Trophoblast cell (in vitro differentiated cells and primary cell): ENCODE data around the gene ETS1.

ENCODE experiments used
- DNase-seq, 2 donors: peaks; one replicate each; pipeline ENCODE4 v3.0.0-alpha.2; 2016
- H2AFZ ChIP-seq: 2 replicates; pipeline ENCODE4 v1.6.1; 2013; ENCODE audit warnings: low read length, moderate library complexity, mild to moderate bottlenecking; ENCODE audit not compliant: insufficient read depth, poor library complexity
- H2AK5ac ChIP-seq: 2 replicates; pipeline ENCODE4 v1.6.1; 2013; ENCODE audit warnings: mild to moderate bottlenecking, low read length
- H2BK120ac ChIP-seq: 2 replicates; pipeline ENCODE4 v1.6.1; 2013; ENCODE audit warnings: low read length, mild to moderate bottlenecking, moderate library complexity; ENCODE audit not compliant: insufficient read depth, poor library complexity
- H2BK12ac ChIP-seq: 2 replicates; pipeline ENCODE4 v1.6.1; 2013; ENCODE audit warnings: mild to moderate bottlenecking, low read length, moderate library complexity
- H2BK5ac ChIP-seq: 2 replicates; pipeline ENCODE4 v1.6.1; 2013; ENCODE audit warnings: low read length, low read depth, moderate library complexity, mild to moderate bottlenecking; ENCODE audit not compliant: poor library complexity
- H3K14ac ChIP-seq: 2 replicates; pipeline ENCODE4 v1.6.1; 2013; ENCODE audit warnings: mild to moderate bottlenecking, low read length
- H3K18ac ChIP-seq: 2 replicates; pipeline ENCODE4 v1.6.1; 2013; ENCODE audit warnings: mild to moderate bottlenecking, low read length
- H3K23ac ChIP-seq: 2 replicates; pipeline ENCODE4 v1.6.1; 2013; ENCODE audit warnings: low read length
- H3K27ac ChIP-seq: 2 replicates; pipeline ENCODE4 v1.5.1; 2013; ENCODE audit warnings: low read depth, mild to moderate bottlenecking, inconsistent platforms, low read length, moderate library complexity
- H3K27me3 ChIP-seq: 2 replicates; pipeline ENCODE4 v1.6.1; 2013; ENCODE audit warnings: inconsistent platforms, mild to moderate bottlenecking, low read length, moderate library complexity; ENCODE audit not compliant: insufficient read depth
- H3K36me3 ChIP-seq, 2 experiments: 1 replicate in 1 of 2; 2 replicates in 1 of 2; pipeline ENCODE4 v1.6.1; 2013; ENCODE audit warnings: low read length in 2 of 2, mild to moderate bottlenecking in 2 of 2, moderate library complexity in 1 of 2; ENCODE audit not compliant: insufficient read depth in 2 of 2, control insufficient read depth in 1 of 2
- H3K4ac ChIP-seq: 2 replicates; pipeline ENCODE4 v1.6.1; 2013; ENCODE audit warnings: low read depth, mild to moderate bottlenecking, low read length, moderate library complexity
- H3K4me1 ChIP-seq, 2 experiments: 1 replicate in 1 of 2; 2 replicates in 1 of 2; pipeline ENCODE4 v1.6.1; 2013; ENCODE audit warnings: low read length in 2 of 2, mild to moderate bottlenecking in 2 of 2, moderate library complexity in 1 of 2; ENCODE audit not compliant: insufficient read depth in 2 of 2, control insufficient read depth in 1 of 2
- H3K4me2 ChIP-seq: 2 replicates; pipeline ENCODE4 v1.6.1; 2013; ENCODE audit warnings: inconsistent platforms, mild to moderate bottlenecking, low read length, moderate library complexity
- H3K4me3 ChIP-seq: 2 replicates; pipeline ENCODE4 v1.5.1; 2013; ENCODE audit warnings: mild to moderate bottlenecking, low read depth, low read length, inconsistent platforms
- H3K79me1 ChIP-seq: one replicate; pipeline ENCODE4 v1.6.1; 2013; ENCODE audit warnings: low read length
- H3K79me2 ChIP-seq: 2 replicates; pipeline ENCODE4 v1.6.1; 2013; ENCODE audit warnings: low read length, mild to moderate bottlenecking; ENCODE audit not compliant: control insufficient read depth, insufficient read depth, poor library complexity
- H3K9ac ChIP-seq: 2 replicates; pipeline ENCODE4 v1.6.1; 2013; ENCODE audit warnings: mild to moderate bottlenecking, low read length
- H3K9me3 ChIP-seq: 2 replicates; pipeline ENCODE4 v1.6.1; 2013; ENCODE audit warnings: low read depth, mild to moderate bottlenecking, control low read depth, inconsistent platforms, low read length; ENCODE audit not compliant: insufficient read depth
- H4K12ac ChIP-seq: 2 replicates; pipeline ENCODE4 v1.6.1; 2013; ENCODE audit warnings: low read depth, mild to moderate bottlenecking, low read length, moderate library complexity
- H4K8ac ChIP-seq: 2 replicates; pipeline ENCODE4 v1.6.1; 2013; ENCODE audit warnings: low read depth, mild to moderate bottlenecking, low read length, moderate library complexity
- H4K91ac ChIP-seq: one replicate; pipeline ENCODE4 v1.6.1; 2013; ENCODE audit warnings: low read depth, mild to moderate bottlenecking, low read length, moderate library complexity
- WGBS: extraction: QIAGEN DNeasy Blood & Tissue Kit; methylation state at CpG from one replicate; pipeline ENCODE4 v1.1.7; 2013; ENCODE audit warnings: missing lambda C conversion rate; ENCODE audit not compliant: insufficient read length, insufficient coverage; ENCODE audit errors: extremely low coverage; 5-methylcytosine and 5-hydroxymethylcytosine counted together

The ETS1 gene

GRCh38 chr11:128610721-128611617, 23.6 kb upstream of the ETS1 start:
- H2BK5ac ChIP-seq, result no peak overlapping the region
- H3K4me2 ChIP-seq, result no peak overlapping the region
- H4K12ac ChIP-seq, result no peak overlapping the region
- H3K79me1 ChIP-seq, result no peaks in the 10 kb centered on the region
- no peak overlapping the region for H2AK5ac ChIP-seq
- H3K4ac ChIP-seq, result no peak overlapping the region
- no peaks in the 10 kb centered on the region for H3K79me2 ChIP-seq
- H4K91ac ChIP-seq, result no peak overlapping the region
- H3K27me3 ChIP-seq, result no peaks in the 10 kb centered on the region
- H3K4me3 ChIP-seq, result no peak overlapping the region
- H3K23ac ChIP-seq, result no peak overlapping the region
- DNase-seq, result no peak
- peaks cover 8 to 14% of the 10 kb centered on the region in 2 experiments for H3K4me1 ChIP-seq
- no peak overlapping the region for H2AFZ ChIP-seq
- H3K9ac ChIP-seq, result no peak overlapping the region
- H3K9me3 ChIP-seq, result peaks cover 2% of the 10 kb centered on the region
- WGBS, result no CpG with 5 or more reads among the region's 18 CpGs
- H3K36me3 ChIP-seq, result no peaks in the 10 kb centered on the region
- no peak overlapping the region for H2BK12ac ChIP-seq
- H3K14ac ChIP-seq, result no peak overlapping the region
- H3K18ac ChIP-seq, result no peak overlapping the region
- H2BK120ac ChIP-seq, result no peak overlapping the region
- H3K27ac ChIP-seq, result no peak overlapping the region
- H4K8ac ChIP-seq, result no peak overlapping the region

DNA sequence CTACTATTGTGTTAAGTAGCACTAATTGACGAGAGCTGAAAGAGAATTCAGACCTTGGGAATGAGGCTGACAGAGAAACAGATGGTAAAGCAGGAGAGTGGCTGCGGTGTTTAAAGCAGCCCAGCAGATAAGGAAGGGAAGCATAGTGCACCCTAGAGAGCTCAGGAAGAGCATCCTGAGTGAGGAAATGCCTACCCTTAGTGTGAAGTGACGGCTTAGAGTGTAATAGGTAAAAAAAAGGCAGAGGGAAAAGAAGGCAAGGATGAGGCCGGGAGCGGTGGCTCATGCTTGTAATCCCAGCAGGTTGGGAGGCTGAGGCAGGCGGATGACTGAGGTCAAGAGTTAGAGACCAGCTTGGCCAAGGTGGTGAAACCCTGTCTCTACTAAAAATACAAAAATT, 22.4 kb upstream of the ETS1 start:
- Histone ChIP-seq H3K27ac (no peak overlapping the region), H3K9ac (no peak overlapping the region), H3K4me1 (peaks cover under 1 to 4% of the 10 kb centered on the region in 2 experiments), H4K12ac (no peak overlapping the region), H3K36me3 (no peaks in the 10 kb centered on the region), H4K8ac (no peak overlapping the region), H3K4me2 (no peak overlapping the region), H2AFZ (no peak overlapping the region), H3K23ac (no peak overlapping the region), H3K4me3 (no peak overlapping the region), H3K27me3 (no peaks in the 10 kb centered on the region), H2BK5ac (no peak overlapping the region), H3K14ac (no peak overlapping the region), H3K79me2 (no peaks in the 10 kb centered on the region), H2BK120ac (no peak overlapping the region), H3K9me3 (peaks cover 2% of the 10 kb centered on the region), H3K79me1 (no peaks in the 10 kb centered on the region), H2BK12ac (no peak overlapping the region), H3K18ac (no peak overlapping the region), H2AK5ac (no peak overlapping the region), H3K4ac (no peak overlapping the region), H4K91ac (no peak overlapping the region)
- DNase-seq, result no peak
- no CpG with 5 or more reads among the region's 6 CpGs for WGBS

- Histone ChIP-seq H4K12ac (no peak overlapping the region), H3K4me1 (peaks cover 0 to 4% of the 10 kb centered on the region in 2 experiments), H3K9me3 (peaks cover 2% of the 10 kb centered on the region), H4K91ac (no peak overlapping the region), H3K36me3 (no peaks in the 10 kb centered on the region), H3K79me2 (no peaks in the 10 kb centered on the region), H3K23ac (no peak overlapping the region), H3K4ac (no peak overlapping the region), H2BK12ac (no peak overlapping the region), H3K14ac (no peak overlapping the region), H4K8ac (no peak overlapping the region), H3K79me1 (no peaks in the 10 kb centered on the region), H3K9ac (no peak overlapping the region), H3K18ac (no peak overlapping the region), H3K4me3 (no peak overlapping the region), H2BK120ac (no peak overlapping the region), H2AK5ac (no peak overlapping the region), H3K27ac (no peak overlapping the region), H3K4me2 (no peak overlapping the region), H2BK5ac (no peak overlapping the region), H2AFZ (no peak overlapping the region), H3K27me3 (no peaks in the 10 kb centered on the region)
- DNase-seq, result no peak
- no CpG with 5 or more reads among the region's 10 CpGs for WGBS
These were observed 21.5 kb upstream of the ETS1 start for GRCh38 chr11:128608746-128609407.

GRCh38 chr11:128607819-128608218, 20.5 kb upstream of the ETS1 start:
- no peak overlapping the region for H4K12ac ChIP-seq
- H2BK120ac ChIP-seq, result no peak overlapping the region
- H3K9ac ChIP-seq, result no peak overlapping the region
- no peak overlapping the region for H4K8ac ChIP-seq
- no peak overlapping the region for H3K23ac ChIP-seq
- no peak overlapping the region for H3K4me3 ChIP-seq
- no peaks in the 10 kb centered on the region for H3K9me3 ChIP-seq
- H2BK5ac ChIP-seq, result no peak overlapping the region
- H3K79me1 ChIP-seq, result no peaks in the 10 kb centered on the region
- H3K36me3 ChIP-seq, result no peaks in the 10 kb centered on the region
- no peak overlapping the region for H2AFZ ChIP-seq
- no peak overlapping the region for H3K18ac ChIP-seq
- WGBS, result no CpG with 5 or more reads among the region's 5 CpGs
- no peak overlapping the region for H3K4me2 ChIP-seq
- DNase-seq, result no peak
- H2BK12ac ChIP-seq, result no peak overlapping the region
- H2AK5ac ChIP-seq, result no peak overlapping the region
- no peak overlapping the region for H4K91ac ChIP-seq
- H3K79me2 ChIP-seq, result no peaks in the 10 kb centered on the region
- no peaks in the 10 kb centered on the region for H3K27me3 ChIP-seq
- H3K27ac ChIP-seq, result no peak overlapping the region
- H3K4ac ChIP-seq, result no peak overlapping the region
- peaks cover 0 to 4% of the 10 kb centered on the region in 2 experiments for H3K4me1 ChIP-seq
- H3K14ac ChIP-seq, result no peak overlapping the region
